Mesothelial cell of epicardium (in vitro differentiated cells): Measurements from ENCODE around the gene RAP1GAP. TPM values are rescaled to one million over a fixed set of nuclear protein-coding genes. Genes with fewer than 3 reads are reported as not detected.

Experiments
- DNase-seq, 2 experiments: peaks; one replicate each; pipeline ENCODE4 v3.0.0; 2021; ENCODE audit warnings: low spot score in 2 of 2; ENCODE audit not compliant: unreplicated experiment in 2 of 2
- H3K27ac Mint-ChIP-seq: 2 replicates; pipeline ENCODE4 v1.8.0; 2021; ENCODE audit warnings: mixed read lengths
- H3K27me3 Mint-ChIP-seq: 2 replicates; pipeline ENCODE4 v1.8.0; 2021; ENCODE audit warnings: low read depth, mixed read lengths
- H3K36me3 Mint-ChIP-seq: 2 replicates; pipeline ENCODE4 v1.8.0; 2021; ENCODE audit warnings: mixed read lengths
- H3K4me1 Mint-ChIP-seq: 2 replicates; pipeline ENCODE4 v1.8.0; 2021; ENCODE audit warnings: mixed read lengths
- H3K4me3 Mint-ChIP-seq: 2 replicates; pipeline ENCODE4 v1.8.0; 2021; ENCODE audit warnings: mild to moderate bottlenecking, moderate library complexity, mixed read lengths
- H3K9me3 Mint-ChIP-seq: 2 replicates; pipeline ENCODE4 v1.8.0; 2021; ENCODE audit warnings: mixed read lengths
- total RNA-seq: library from RNA; stranded (reverse); gene quantifications from 3 replicates; pipeline ENCODE4 v1.2.1, GENCODE V29; 2021
- TF ChIP-seq, protein P1 (sequence below): fragments of 200-600 bp; sonication (generic); IDR thresholded peaks from one replicate; pipeline ENCODE4 v1.5.0; 2021; ENCODE audit warnings: antibody characterized with exemption; ENCODE audit not compliant: unreplicated experiment

Gene RAP1GAP
- total RNA-seq, 1 donor from 2014 or later = 8.0 TPM

DNA sequence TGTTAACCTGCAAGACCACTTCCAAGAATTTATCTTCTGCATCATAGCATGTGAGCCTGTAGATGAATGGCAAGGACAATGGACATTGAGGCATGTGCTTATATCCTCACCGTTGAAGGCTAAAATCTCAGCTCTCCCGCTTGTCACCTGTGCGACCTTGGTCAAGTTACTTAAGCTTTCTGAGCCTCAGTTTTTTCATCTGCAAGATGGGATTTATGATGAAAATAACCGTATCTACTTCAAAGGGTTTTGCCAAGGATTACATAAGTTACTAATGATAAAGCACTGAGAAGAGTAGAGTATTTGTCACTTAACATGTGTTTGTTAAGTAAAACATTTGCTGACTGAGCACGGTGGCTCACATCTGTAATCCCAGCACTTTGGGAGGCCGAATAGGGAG lies 14.9 kb downstream of the RAP1GAP start:
- no peaks in the 10 kb centered on the region for H3K36me3 Mint-ChIP-seq
- TF ChIP-seq, protein P1, sequence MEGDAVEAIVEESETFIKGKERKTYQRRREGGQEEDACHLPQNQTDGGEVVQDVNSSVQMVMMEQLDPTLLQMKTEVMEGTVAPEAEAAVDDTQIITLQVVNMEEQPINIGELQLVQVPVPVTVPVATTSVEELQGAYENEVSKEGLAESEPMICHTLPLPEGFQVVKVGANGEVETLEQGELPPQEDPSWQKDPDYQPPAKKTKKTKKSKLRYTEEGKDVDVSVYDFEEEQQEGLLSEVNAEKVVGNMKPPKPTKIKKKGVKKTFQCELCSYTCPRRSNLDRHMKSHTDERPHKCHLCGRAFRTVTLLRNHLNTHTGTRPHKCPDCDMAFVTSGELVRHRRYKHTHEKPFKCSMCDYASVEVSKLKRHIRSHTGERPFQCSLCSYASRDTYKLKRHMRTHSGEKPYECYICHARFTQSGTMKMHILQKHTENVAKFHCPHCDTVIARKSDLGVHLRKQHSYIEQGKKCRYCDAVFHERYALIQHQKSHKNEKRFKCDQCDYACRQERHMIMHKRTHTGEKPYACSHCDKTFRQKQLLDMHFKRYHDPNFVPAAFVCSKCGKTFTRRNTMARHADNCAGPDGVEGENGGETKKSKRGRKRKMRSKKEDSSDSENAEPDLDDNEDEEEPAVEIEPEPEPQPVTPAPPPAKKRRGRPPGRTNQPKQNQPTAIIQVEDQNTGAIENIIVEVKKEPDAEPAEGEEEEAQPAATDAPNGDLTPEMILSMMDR = no peak
- H3K27ac Mint-ChIP-seq = no peak overlapping the region
- no peaks in the 10 kb centered on the region for H3K9me3 Mint-ChIP-seq
- H3K27me3 Mint-ChIP-seq = peaks cover 60% of the 10 kb centered on the region
- no peak for DNase-seq
- H3K4me1 Mint-ChIP-seq = peaks cover 9% of the 10 kb centered on the region
- no peak overlapping the region for H3K4me3 Mint-ChIP-seq

GRCh38 chr1:21653744-21654100 lies 15.4 kb downstream of the RAP1GAP start:
- Mint-ChIP-seq H3K4me1 (peaks cover 9% of the 10 kb centered on the region), H3K4me3 (no peak overlapping the region), H3K9me3 (no peaks in the 10 kb centered on the region), H3K36me3 (no peaks in the 10 kb centered on the region), H3K27ac (no peak overlapping the region), H3K27me3 (peaks cover 63% of the 10 kb centered on the region)
- TF ChIP-seq, protein P1 = no peak
- DNase-seq = no peak

DNA sequence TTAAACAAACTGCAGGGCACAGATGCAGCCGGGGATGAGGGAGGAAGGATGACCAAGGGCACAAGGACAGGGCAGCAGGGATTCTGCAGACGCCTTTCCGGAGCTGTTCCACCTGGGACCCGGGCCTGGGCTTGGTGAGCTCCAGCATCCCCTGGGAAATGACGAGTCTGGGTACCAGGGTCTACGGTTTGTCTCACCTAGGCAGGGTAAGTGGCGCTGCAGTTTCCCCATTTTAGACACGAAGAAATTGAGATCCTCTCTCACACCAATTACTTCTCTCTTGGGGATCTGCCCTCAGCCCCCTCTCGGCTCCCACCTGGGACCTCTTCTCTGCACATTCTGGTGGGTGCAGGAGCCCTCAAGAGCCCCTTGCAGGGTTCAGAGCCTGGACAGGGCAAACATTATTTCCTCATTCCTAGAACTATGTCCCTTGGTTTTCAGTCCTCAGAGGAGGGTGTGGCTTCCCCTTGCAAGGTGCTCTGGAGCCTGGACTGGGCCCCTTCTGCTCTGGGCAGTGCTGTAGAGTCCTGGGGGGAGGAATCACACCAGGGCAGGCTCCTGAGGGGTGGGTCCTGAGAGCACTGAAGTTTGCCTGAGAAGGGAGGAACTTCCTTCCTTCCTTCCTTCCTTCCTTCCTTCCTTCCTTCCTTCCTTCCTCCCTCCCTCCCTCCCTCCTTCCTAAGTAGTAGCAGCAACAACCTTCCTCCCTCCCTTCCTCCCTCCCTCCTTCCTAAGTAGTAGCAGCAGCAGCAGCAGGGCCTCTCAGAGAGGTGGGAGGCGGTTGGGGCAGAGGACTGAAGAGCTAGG lies 16.0 kb downstream of the RAP1GAP start:
- Mint-ChIP-seq H3K4me1 (peaks cover 9% of the 10 kb centered on the region), H3K4me3 (peak overlapping the region; percentile 72), H3K27ac (no peak overlapping the region), H3K36me3 (no peaks in the 10 kb centered on the region), H3K27me3 (peaks cover 65% of the 10 kb centered on the region), H3K9me3 (no peaks in the 10 kb centered on the region)
- TF ChIP-seq, protein P1 = no peak
- no peak for DNase-seq

DNA sequence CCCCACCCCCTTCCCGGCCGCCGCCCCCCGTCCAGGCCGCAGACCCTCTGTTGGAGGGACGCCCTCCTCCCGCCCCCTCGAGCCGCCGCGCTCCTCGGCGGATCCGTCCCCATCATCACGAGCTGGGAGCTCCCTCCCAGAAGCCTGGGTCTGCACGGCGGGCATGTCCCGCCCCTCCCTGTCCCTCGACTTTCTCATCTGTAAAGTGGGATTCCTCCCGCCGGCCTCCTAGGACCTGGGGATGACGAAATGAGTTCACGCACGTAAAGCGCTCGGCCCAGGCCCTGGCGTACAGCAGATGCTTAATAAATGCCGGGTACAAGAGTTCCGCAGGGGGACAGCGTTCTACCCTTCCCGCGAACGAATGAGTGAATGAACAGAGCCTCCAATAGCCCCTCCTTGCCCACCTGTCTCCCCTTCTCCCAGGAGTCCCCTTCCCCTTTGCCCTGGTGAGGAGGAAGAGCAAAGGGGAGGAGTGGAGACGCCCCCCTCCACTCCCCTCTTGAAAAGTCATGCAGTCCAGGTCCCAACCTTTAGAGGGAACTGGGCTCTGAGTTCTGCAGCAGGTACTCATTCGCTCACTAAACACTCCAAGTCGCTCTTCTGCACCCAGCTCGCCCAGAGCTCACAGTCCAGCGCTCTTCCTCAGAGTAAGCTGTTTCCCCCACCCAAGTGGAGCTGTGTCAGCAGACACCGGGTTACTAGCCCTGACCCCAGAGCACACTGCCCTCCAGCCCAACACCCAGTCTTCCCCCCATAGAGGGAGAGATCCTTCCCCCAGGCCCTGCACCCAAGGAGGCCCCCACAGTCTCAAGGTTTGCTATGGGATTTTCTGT lies 16.8 kb downstream of the RAP1GAP start:
- H3K9me3 Mint-ChIP-seq = no peaks in the 10 kb centered on the region
- no peak overlapping the region for H3K27ac Mint-ChIP-seq
- H3K27me3 Mint-ChIP-seq = peaks cover 68% of the 10 kb centered on the region
- H3K4me1 Mint-ChIP-seq = peaks cover 9% of the 10 kb centered on the region
- TF ChIP-seq, protein P1 = no peak
- peak overlapping the region; percentile 72 for H3K4me3 Mint-ChIP-seq
- no peak for DNase-seq
- no peaks in the 10 kb centered on the region for H3K36me3 Mint-ChIP-seq

- TF ChIP-seq, protein P1 = no peak
- Mint-ChIP-seq H3K4me3 (peak overlapping the region; percentile 72), H3K4me1 (peaks cover 9% of the 10 kb centered on the region), H3K27me3 (peaks cover 60% of the 10 kb centered on the region), H3K36me3 (no peaks in the 10 kb centered on the region), H3K9me3 (no peaks in the 10 kb centered on the region), H3K27ac (no peak overlapping the region)
- DNase-seq = peak in 1 of 2 experiments; percentile 49
Measured at GRCh38 chr1:21651214-21652042, 17.7 kb downstream of the RAP1GAP start.
